HG03280 (cell line): ENCODE measurements around the gene LRRC74B.

Source experiments
- ATAC-seq: cut with Tn5 transposase; IDR thresholded peaks from one replicate; pipeline ENCODE4 v1.9.1; 2021; ENCODE audit warnings: mild to moderate bottlenecking, moderate library complexity; ENCODE audit not compliant: unreplicated experiment

Gene LRRC74B

DNA sequence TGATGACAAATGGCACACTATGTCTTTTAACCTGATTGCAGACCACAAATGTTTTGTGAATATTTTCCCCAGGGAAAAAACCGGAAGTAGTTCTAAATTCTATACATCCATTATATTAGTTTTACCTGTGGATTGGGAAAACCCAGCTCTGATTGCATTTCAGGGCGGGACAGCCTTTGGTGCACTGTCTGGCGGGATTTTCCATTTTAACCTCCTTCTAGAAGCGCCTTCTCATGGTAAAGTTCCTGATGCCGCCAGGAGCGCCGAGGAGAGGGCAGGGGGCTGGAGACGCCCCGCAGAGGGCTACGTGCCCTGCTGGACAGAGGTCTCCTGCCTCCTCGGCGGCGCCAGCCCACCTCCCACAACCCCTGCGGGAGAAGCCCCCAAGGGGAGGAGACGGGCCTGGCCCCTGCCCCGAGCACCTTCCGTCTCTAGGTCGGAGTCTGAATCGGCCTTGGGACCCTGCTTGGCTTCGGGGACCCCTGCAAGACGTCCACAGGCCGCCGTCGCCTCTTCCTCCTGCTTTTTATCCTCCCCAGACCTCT is 32.0 kb upstream of the LRRC74B start:
- ATAC-seq, result no peak

- ATAC-seq, result peak; percentile 80
These were observed 31.5 kb upstream of the LRRC74B start for GRCh38 chr22:21014202-21014725.

DNA sequence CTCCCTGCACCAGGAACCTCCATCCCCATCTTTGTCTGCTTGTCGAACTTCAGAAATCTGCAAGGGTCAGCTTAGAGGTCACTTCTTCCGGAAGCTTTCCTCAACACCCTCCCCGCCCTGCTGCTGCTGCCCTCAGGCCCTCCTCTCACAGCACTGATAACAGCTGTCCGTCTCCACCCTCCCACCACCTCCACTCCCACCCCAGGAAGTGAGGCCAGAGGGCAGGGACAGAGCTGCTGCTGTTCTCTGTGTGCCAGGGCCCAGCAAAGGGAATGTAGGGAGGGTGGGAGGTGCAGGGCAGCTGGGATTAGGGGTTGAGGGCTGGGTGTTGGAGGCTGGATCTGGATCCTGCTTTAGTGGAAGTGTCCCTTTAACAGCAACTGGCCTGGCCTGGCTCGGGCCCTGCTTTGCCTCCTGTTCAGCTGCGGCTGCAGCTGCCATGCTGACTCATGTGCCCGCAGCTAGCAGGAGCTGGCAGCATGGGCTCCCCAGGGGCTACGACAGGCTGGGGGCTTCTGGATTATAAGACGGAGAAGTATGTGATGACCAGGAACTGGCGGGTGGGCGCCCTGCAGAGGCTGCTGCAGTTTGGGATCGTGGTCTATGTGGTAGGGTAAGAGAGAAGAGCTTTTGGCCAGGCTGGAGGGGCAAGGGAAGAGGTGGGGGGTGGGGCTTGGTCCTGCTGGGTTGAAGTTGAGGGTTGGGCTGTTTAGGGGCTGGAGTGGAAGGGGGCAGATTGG is 30.9 kb upstream of the LRRC74B start, which contains the start of gene P2RX6:
Gene P2RX6 (plus strand): TSS at position 440 of the 740 bp plus-strand sequence. CDS start 10 bp downstream, at position 450.
- ATAC-seq, result no peak

- ATAC-seq, result no peak
These were observed 30.2 kb upstream of the LRRC74B start for GRCh38 chr22:21015466-21016006.

- ATAC-seq, result no peak
These were observed 28.9 kb upstream of the LRRC74B start for GRCh38 chr22:21016644-21017420.

- ATAC-seq, result no peak
These were observed 27.4 kb upstream of the LRRC74B start for GRCh38 chr22:21018314-21018713.

DNA sequence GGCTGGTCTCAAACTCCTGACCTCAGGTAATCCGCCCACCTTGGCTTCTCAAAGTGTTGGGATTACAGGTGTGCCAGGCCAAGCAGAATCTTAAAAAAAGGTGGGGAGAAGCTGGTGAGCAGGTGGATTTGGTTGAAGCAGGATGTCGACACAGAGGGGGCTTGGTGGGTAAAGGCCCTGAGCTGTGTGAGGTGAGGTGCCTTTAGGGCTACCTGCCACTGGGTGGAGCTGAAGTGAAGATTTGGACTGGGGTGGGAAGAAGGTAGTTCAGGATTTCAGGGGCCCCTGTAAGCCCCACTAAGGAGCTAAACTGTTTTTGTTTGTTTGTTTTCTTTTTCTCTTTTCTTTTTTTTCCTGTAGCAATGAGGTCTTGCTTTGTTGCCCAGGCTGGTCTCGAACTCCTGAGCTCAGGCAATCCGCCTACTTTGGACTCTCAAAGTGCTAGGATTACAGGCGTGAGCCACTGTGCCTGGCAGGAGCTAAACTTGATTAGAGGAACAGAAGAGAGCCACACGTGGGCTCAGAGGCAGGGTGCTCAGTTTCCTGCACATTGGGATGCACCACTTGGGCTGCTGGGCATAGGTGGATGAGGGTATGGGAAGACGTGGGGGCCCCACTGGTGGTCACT is 24.8 kb upstream of the LRRC74B start:
- ATAC-seq, result no peak

- no peak for ATAC-seq
These were observed 23.2 kb upstream of the LRRC74B start for GRCh38 chr22:21022507-21022906.

DNA sequence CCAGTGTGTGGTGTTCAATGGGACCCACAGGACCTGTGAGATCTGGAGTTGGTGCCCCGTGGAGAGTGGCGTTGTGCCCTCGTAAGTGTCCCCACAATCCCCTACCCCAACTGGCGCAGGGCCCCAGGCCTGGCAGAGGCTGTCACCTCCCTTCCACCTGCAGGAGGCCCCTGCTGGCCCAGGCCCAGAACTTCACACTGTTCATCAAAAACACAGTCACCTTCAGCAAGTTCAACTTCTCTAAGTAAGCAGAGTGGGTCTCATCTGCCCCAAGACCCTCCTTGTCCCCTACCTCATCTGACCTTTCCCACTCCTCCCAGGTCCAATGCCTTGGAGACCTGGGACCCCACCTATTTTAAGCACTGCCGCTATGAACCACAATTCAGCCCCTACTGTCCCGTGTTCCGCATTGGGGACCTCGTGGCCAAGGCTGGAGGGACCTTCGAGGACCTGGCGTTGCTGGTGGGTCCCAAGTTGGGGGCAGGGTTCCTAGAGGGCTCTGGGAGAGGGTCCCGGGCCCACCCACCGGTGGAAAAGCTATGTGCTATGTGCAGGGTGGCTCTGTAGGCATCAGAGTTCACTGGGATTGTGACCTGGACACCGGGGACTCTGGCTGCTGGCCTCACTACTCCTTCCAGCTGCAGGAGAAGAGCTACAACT is 22.7 kb upstream of the LRRC74B start:
- ATAC-seq, result no peak

- ATAC-seq, result no peak
These were observed 20.5 kb upstream of the LRRC74B start for GRCh38 chr22:21025266-21025665.

- no peak for ATAC-seq
These were observed 19.7 kb upstream of the LRRC74B start for GRCh38 chr22:21025763-21026755.

DNA sequence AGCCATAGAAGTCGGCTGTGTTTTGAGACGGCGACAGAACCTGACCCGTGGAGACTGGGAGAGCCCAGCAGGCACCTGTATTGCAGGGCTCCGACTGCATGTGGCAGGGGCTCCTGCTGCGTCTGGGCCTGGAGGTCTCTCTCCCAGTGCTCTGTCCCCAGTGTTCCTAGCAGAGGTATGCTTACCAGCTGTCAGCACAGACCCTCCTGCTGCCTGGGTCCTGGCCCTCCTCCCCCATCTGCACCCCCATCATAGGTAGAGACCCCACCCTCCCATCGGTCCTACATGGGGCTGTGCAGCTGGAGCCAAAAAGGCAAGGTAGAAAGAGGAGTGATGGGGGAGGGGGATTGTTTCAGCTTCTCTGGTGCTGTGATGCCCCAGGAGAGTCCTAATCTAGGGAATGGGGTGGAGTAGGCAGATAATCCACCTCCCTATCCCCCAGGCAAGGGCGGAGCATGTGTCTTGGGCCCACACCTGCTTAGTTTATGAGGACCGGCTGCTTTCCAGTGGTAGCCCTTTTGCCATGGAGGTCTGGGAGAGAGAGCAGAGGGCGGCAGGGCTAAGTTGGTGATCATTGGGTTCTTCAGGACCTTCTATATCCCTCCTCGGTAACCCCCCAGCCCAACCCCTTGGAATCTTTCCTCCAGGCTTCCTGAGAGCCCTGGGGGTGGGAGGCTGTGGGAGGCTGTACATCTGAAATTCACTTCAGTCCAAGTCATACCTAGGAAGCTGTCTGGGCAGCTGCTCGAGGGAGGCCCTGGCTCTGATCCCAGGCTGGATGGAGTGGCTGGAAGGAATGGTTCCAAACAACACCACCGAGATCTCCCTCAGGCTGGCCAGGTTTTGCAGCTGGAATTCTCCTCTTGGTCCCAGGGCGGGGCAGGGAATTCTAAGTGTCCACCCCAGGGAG is 18.7 kb upstream of the LRRC74B start:
- ATAC-seq, result no peak

- ATAC-seq, result no peak
These were observed 17.2 kb upstream of the LRRC74B start for GRCh38 chr22:21028277-21029251.

DNA sequence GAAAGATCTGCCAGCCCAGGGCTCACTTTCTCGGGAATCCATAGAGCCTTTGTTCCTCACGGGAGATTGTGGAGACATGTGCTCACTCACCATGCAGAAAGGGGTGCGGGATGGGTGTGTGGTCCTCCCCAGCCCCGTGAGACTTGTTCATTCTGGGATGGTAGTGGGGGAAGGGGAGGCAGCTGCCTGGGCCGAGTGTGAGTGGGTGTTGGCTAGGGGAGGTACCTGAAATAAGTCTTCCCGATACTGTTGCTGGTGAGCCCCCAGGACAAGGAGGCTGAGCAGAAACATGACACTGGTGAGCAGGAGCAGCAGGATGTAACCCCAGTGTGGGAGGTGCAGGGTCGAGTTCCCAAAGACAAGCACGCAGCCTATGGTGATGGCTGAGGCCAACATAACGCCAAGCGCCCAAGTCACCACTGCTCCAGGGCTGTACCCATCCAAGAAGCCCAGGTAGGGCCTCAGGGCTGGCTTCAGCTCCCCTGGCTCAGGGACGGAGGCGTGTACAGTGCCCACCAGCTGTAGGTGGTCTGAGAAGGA is 16.2 kb upstream of the LRRC74B start:
- ATAC-seq, result no peak

- no peak for ATAC-seq
These were observed 15.7 kb upstream of the LRRC74B start for GRCh38 chr22:21030032-21030431.

- ATAC-seq, result no peak
These were observed 14.9 kb upstream of the LRRC74B start for GRCh38 chr22:21030621-21031544.
